Choroid plexus epithelial cell (primary cell): ENCODE data around the gene PTMA.
"Not testable (repeated sequence)": the region's sequence is repeated elsewhere in the genome, so short reads cannot be mapped to it uniquely, and the experiment has no call there.

Experiments
- DNase-seq: peaks from one replicate; pipeline ENCODE4 v3.0.0-alpha.2; 2010; ENCODE audit warnings: low read depth
- H3K4me3 ChIP-seq: 2 replicates; pipeline ENCODE4 v1.5.1; 2011; ENCODE audit warnings: low read depth, mild to moderate bottlenecking, control low read depth, low read length, moderate library complexity
- CTCF ChIP-seq: conservative IDR thresholded peaks from 2 replicates; pipeline ENCODE4 v1.5.1; 2011; ENCODE audit warnings: low read depth, mild to moderate bottlenecking, control low read depth, inconsistent platforms, low read length, moderate library complexity

The PTMA gene

GRCh38 chr2:231707927-231708772 lies at the start of gene PTMA:
Gene PTMA, plus strand, starts transcription at chr2:231708525. Its CDS starts 182 bp downstream, at chr2:231708707.
- peak within 1 kb of the TSS; percentile 89 for H3K4me3 ChIP-seq
- TF ChIP-seq CTCF = no peak
- peak; percentile 100 for DNase-seq

- not testable (repeated sequence) for H3K4me3 ChIP-seq, DNase-seq
Measured at GRCh38 chr2:231660073-231660472, 48.3 kb upstream of the PTMA start.

- no peak overlapping the region for H3K4me3 ChIP-seq
- DNase-seq = no peak
- TF ChIP-seq CTCF = no peak
Measured at GRCh38 chr2:231660860-231661259, 47.5 kb upstream of the PTMA start.

GRCh38 chr2:231661422-231662027 lies 46.8 kb upstream of the PTMA start:
- peak overlapping the region; percentile 50 for H3K4me3 ChIP-seq
- TF ChIP-seq CTCF = no peak
- DNase-seq = no peak

- TF ChIP-seq CTCF = no peak
- peak; percentile 98 for DNase-seq
- H3K4me3 ChIP-seq = peak overlapping the region; percentile 56
Measured at GRCh38 chr2:231662028-231662810, 46.1 kb upstream of the PTMA start.

GRCh38 chr2:231662811-231663457 lies 45.4 kb upstream of the PTMA start:
- H3K4me3 ChIP-seq = peak overlapping the region; percentile 56
- TF ChIP-seq CTCF = no peak
- no peak for DNase-seq
